Measurements from ENCODE around the gene ZNF283.
"Not testable (repeated sequence)": the region's sequence is repeated elsewhere in the genome, so short reads cannot be mapped to it uniquely, and the experiment has no call there.

Gene ZNF283

GRCh38 chr19:43847246-43847645 lies 20.1 kb downstream of the ZNF283 start:
- H3K27ac ChIP-seq: no peak overlapping the region
- TF ChIP-seq CTCF (conservative IDR thresholded peaks at IDR 0.05): no peak

GRCh38 chr19:43847884-43848283 lies 20.8 kb downstream of the ZNF283 start:
- no peak for TF ChIP-seq CTCF (conservative IDR thresholded peaks at IDR 0.05)
- H3K27ac ChIP-seq: no peak overlapping the region

GRCh38 chr19:43848821-43849220 lies 21.7 kb downstream of the ZNF283 start:
- no peak for TF ChIP-seq CTCF (conservative IDR thresholded peaks at IDR 0.05)
- no peak overlapping the region for H3K27ac ChIP-seq

GRCh38 chr19:43858174-43858573 lies 31.1 kb downstream of the ZNF283 start:
- no peak overlapping the region for H3K27ac ChIP-seq
- no peak for TF ChIP-seq CTCF (conservative IDR thresholded peaks at IDR 0.05)

GRCh38 chr19:43866923-43867322 lies 39.8 kb downstream of the ZNF283 start:
- not testable (repeated sequence) for H3K27ac ChIP-seq

GRCh38 chr19:43872547-43873336 lies 45.6 kb downstream of the ZNF283 start:
- no peak overlapping the region for H3K27ac ChIP-seq
- no peak for TF ChIP-seq CTCF (conservative IDR thresholded peaks at IDR 0.05)

- no peak overlapping the region for H3K27ac ChIP-seq
- TF ChIP-seq CTCF (conservative IDR thresholded peaks at IDR 0.05): no peak
These were observed 53.4 kb downstream of the ZNF283 start for GRCh38 chr19:43880483-43880882.

- TF ChIP-seq CTCF (conservative IDR thresholded peaks at IDR 0.05): no peak
These were observed 56.7 kb downstream of the ZNF283 start, which contains the start of gene ZNF404 for GRCh38 chr19:43883864-43884263. ZNF404 (minus strand) TSS chr19:43883964.

More at GRCh38 chr19:43883864-43884263, 56.7 kb downstream of the ZNF283 start, which contains the start of gene ZNF404:
- no peak within 1 kb of the TSS for H3K27ac ChIP-seq

All from VCaP (cell line).